IPS-NIHi7 (cell line): Measurements from ENCODE around the gene FRMD5.

Experiments used
- DNase-seq: peaks from one replicate; pipeline ENCODE4 v3.0.0; 2012; ENCODE audit warnings: mixed read lengths; ENCODE audit errors: extremely low spot score

The FRMD5 gene

DNA sequence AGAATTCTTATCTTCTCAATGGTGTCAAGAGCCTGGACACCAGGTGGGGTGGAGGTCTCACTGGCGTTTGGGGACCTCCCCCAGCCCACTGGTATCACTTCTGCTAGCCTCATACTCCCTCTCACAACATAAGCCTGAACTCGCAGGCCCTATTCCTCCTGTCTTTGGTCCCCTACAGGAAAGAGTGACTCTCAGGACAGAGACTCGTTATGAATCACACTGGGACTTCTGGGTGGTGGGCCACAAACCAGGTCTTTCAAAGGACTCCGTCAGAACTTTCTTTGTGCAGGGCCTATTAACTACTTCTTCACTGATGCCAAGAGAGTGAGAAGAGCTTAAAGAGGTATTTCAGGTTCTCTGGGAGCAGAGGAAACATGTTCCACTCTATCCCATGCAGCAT is 267.9 kb downstream of the FRMD5 start:
- DNase-seq, result no peak

DNA sequence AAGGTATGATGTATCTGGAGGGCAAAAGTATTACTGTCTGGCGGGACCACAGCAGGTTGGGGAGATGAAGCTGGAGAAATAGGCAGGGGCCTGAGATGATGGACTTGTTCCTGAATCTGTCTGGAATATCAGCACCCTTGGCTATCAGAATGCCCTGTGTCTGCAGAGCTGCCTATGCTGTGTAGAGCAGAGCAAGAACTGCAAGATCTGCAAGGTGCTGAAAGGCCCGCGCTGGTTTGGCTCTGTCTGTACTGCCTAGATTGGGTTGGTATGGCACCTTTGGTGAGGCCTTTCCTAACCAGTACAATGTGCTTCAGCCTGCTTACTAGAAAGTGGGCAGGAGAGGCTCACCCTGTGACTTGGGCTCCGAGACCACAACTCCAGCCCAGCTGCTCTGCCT is 271.5 kb downstream of the FRMD5 start:
- DNase-seq, result no peak

GRCh38 chr15:43922021-43922420 is 273.1 kb downstream of the FRMD5 start:
- DNase-seq, result no peak

DNA sequence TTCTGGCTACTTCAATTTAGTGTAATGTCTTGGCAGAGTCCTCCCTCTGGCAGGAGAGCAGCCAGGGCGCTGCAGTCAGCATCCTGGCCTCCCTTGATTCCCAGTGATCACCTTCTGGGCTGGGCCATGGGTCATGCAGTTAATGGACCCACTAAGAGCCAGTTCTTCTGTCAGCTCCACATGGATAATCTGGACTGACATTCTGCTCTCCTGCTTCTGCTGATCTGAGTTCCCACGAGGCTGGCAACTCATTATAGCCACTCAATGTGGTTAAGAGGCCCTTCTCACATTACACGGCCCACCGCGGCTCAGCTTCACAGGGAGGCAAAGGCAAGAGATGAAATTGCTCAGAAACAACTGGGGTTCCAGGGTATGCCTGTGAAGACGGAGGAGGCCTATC is 274.3 kb downstream of the FRMD5 start:
- no peak for DNase-seq

DNA sequence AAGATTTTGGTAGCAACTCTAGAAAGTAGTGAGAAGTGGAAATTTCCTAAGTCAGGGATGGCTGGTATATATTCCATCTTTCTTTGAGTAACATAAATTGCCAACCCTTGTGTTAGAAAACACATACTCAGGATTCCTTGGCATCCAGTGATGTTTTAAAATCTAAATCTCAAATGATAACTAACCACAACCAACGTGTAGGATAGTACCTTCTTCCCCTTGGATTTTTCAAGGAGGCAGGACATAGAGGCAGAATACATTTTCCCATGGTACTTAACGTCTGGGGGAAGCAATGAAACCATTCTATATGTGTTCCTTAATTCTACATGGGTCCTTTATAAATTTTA is 274.8 kb downstream of the FRMD5 start:
- no peak for DNase-seq

GRCh38 chr15:43919540-43920253 is 275.4 kb downstream of the FRMD5 start:
- no peak for DNase-seq

DNA sequence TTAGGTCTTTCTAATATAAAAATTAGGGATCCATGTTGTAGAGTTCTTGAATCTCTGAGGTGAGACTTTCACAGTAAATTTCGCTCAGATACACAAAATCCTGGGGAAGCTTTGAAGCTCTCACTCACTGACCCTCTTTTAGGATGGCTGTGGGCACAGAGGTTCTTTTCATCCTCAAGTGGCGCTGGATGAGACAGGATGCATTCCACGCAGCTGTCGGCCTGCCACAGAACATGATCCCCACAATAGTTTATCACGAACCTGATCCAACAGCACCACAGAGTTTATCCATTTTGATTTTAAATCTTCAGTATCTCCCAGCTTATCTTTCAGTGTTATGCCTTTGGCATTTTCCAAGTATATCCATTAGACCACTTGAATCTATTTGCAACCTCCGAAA is 276.4 kb downstream of the FRMD5 start:
- DNase-seq, result no peak

DNA sequence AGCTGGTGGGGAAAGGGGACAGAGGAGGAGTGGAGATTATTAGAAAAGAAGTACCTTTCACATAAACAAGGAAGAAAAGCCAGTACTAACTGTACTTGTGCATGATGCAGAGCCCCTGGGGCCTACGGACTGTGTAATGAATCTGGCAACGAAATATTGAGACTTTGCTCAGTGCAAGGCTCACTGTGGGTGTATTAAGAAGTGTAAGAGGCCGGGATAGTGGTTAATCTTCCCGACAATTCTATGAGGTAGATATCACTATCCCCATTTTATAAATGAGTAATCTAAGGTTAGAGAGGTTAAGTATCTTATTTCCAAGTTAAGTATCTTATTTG is 278.8 kb downstream of the FRMD5 start:
- DNase-seq, result no peak

DNA sequence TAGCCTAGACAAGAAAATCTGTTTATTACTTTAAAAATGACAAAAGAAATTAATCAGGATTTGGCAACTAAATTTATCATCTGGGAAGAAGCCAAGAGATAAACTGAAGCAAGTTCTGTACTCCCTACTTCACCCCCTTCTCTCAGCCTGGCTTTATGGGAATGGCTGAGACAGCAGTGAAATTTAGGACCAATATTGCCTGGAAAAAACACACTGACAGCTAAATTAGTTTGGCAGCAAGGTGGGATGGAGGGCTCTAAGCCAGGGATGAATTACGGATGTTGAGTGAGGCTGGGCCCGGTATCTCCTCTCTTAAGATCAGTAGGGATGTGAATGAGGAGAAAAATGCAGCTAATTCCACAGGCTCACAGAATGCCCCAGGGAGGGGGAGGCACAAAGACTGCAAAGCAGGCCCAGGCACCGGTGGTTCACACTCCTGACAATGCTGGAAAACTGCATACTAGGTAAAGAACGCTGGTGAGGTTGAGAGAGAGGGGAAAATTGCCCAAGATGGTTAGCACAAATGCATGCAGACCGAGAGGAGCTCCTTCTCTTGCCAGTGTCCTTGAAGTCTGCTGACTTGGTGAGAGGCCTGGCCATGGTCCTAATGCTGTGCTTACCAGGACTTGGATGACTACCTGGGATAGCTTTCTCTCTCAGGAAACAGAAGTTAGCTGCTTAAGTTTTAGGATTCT is 279.3 kb downstream of the FRMD5 start:
- DNase-seq, result no peak

DNA sequence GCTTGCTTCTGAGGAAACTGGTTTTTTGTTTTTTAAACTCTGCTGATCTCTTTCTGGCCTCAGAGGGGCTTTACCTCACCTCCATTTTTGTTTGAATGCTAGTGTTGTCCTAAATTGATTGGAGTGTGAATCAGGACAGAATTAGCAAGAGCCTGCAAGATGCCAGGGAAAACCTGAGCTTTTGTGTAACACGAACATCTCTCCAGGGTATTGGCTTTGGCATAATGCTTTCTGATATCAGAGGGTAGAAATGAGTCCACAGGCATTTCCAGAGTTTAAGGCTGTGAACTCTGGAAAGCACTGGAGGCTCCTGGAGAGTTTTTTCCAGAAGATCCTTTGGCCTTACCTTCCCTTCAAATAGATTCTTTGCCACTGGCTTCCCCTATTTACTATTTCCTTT is 281.1 kb downstream of the FRMD5 start:
- no peak for DNase-seq

GRCh38 chr15:43913026-43913780 is 281.9 kb downstream of the FRMD5 start:
- peak; percentile 34 for DNase-seq

GRCh38 chr15:43912208-43912607 is 282.9 kb downstream of the FRMD5 start:
- DNase-seq, result no peak

DNA sequence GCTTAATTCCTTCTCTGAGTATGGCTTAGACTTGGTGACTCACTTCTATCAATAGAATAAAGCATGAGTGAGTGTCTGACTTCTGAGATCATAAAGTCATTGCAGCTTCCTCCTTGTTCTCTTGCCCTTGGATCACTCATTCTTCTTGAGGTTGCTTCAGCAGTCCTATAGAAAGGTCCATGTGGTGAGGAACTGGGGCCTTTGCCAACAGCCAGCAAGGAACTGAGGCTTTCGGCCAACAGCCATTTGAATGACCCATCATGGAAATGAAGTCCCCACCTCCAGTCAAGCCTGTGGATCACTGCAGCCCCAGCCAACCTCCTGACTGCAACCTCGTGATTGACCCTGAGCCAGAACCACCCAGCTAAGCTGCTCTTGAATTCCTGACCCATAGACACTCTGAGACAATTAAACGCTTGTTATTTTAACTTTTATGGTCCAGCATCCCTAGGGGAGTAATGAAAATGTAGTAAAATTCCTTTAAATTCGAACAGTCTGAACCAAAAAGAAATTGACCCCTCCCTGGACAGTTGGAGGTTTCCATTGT is 283.8 kb downstream of the FRMD5 start:
- no peak for DNase-seq

DNA sequence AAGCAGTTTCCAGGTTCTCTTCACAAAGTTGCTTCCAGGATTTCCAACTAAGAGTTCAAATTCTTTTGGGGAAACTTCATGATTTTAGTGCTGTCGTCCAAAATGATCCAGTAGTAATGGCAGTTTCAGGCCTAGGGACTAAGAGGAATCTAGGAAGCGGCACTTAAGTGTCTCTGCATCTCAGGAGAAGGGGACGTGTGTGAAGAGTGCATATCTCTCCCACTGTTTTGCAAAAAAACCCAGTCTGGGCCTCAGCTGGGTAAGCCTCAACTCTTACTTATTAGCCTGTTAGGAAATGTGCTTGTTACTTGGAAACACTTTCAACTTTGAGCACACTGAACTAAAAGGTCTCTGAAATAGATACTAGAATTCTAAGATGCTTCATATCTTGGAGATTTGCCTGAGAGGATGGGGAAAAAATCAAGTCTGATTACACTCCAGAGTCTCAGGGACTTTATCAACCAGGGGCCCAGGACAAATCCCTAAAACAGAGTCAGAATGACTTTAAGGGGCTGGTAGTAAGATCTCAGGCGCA is 286.5 kb downstream of the FRMD5 start:
- no peak for DNase-seq

DNA sequence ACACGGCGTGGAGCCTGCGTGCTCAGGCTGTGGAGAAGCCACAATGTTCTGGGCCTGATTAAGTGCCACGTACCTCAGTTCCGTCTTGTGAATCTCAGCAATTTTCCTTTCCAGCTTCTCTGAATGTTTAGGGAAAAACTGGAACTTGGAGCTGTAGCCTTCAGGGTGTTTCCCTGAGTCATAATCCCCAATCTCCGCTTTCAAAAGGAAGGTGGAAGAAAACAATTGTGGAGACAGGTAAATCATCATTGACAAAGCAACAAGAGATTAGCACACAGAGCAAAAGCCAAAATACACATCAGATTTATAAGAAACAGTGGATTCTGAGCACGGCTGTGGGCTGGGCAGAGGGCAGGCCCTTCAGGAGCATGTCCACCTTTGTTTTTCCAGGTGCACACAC is 289.3 kb downstream of the FRMD5 start:
- no peak for DNase-seq

DNA sequence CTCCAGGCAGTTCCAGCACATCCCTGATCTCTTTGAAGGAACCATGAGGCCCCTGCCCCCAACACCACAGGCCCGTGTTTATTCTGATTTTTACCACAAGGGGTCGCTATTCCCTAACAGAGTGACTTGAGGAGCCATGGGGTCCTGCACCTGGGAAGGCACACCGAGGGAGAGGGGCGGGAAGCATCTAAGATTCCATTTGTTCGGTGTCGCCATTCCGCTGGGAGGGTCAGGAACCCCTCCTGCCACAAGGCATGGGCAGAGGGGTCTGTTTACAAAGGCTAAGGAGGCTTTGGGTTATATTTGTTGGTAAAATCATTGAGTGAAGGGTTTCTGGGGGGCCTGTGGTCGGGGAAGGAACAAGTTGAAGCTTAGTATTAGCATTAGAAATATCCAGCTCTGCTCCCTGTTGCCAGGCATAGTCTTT is 291.2 kb downstream of the FRMD5 start:
- peak; percentile 93 for DNase-seq

DNA sequence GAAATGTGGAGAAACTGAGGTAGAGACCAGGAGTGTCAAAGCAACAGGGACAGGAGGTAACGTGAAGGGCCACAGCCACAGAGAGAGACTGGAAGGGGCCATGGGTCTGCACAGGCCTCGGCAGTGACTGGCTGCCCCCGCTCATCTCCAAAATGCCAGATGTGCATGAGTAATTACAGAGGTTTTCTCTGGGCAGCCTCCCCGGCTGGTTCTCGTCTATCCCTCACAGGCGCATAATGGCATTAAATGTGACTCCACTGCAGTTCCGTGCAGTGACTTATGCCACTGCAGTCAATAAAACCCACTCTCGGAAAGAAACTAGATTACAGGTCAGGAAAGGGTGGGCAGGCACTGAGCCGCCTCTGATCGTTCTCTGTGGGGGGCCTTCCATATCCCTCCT is 293.6 kb downstream of the FRMD5 start:
- DNase-seq, result no peak

DNA sequence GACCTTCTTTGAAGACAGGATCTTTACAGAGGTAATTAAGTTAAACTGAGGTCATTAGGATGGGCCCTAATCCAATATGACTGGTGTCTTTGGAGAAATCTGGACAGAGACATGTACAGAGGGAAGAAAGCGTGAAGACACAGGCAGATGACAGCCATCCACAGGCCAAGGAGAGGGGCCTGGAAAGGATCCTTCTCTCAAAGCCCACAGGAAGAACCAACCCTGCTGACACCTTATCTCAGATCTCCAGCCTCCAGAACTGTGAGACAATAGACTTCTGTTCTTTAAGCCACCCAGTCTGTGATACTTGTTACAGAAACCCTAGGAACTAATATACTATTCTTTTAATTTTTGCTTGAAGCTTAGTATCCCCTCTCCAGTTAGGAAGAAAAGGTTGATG is 294.1 kb downstream of the FRMD5 start:
- DNase-seq, result no peak

DNA sequence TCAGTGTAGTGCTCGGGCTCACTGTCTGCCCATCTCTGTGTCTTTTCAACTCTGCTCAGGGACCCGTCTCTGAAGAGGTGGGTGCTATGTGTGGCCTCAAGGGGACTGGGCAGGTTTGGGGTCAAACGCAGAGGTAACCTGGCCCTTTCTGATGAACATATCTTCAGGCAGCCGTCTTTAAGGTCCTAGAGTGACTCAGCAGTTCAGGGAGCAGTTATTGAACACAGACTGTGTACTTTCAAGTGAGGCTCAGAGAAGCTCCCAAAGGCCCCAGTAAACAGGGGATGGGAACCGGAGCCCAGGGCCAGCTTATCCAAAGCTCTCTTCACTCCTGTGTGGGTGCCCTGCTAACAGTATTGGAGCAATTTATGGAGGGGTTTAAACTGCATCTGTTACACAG is 295.1 kb downstream of the FRMD5 start:
- no peak for DNase-seq

DNA sequence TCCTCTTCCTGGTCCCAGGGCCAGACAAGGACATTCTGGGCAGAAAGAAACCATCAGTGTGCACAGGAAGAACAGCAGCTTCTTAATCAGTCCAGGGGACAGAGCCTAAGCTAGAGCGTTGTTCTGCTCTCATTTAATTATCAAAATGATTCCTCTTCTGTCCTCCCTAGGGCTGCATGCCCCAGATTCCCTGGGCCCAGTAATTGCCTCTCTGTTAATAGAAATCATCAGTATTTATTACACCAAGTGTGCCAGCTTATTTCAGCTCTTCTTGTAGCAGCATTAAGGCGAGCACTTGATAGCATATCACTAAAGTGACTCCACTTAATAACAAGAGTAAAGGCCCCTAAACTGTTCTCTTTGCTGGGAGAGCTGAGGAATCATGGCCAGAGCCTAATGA is 296.2 kb downstream of the FRMD5 start:
- no peak for DNase-seq

DNA sequence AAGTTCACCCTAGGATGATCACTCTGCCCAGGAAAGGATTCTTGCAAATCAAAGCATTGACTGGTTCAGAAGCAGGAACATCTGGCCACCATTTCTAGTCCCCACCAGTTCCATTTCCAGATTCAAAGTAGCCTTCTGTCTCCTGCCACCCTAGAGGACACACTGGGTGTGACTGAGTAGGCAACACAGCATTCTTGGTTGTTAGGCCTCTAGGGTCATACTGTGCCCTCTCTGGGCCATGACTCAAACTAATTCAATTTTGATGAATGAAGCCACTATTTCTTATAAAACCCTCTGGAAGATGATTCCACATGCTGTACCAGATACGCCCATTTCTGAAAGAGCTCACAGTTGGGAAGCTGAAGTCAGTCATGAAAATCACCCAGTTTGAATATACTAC is 298.5 kb downstream of the FRMD5 start:
- no peak for DNase-seq

DNA sequence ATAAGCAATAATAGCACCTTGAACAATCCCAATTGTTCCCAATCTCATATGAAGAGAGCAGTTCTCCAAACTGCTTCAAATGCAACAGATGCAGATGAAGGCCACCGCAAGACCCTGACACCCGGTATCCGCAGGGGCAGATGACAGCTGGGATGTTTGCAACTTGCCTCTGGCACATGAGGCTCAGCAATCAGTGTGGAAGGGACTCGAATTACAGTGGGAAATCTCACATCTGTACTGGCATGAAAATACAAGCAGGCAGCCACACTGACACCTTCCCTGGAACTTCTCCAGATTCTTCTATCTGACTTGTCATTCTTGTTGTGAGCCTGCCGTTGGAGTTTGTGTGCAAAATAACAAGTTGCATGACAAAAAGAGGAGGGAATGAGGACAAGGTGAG is 299.5 kb downstream of the FRMD5 start:
- no peak for DNase-seq

GRCh38 chr15:43893956-43894355 is 301.1 kb downstream of the FRMD5 start:
- DNase-seq, result no peak
